Natural killer cell (primary cell): ENCODE data around the gene DAPP1. TPM values are rescaled to one million over a fixed set of nuclear protein-coding genes. Genes with fewer than 3 reads are reported as not detected.

ENCODE experiments used
- ATAC-seq, 3 donors: fragments of 150-1000 bp in 2 of 3; fragments of 200-7000 bp in 1 of 3; cut with Tn5 transposase; 1 replicate in 1 of 3; 2 replicates in 2 of 3; pipeline ENCODE4 v1.10.0; 2021; ENCODE audit warnings: mild to moderate bottlenecking in 2 of 3, moderate library complexity in 2 of 3
- DNase-seq, 2 donors: peaks; one replicate each; pipeline versions ENCODE4 v3.0.0 to v3.0.0-alpha.2; 2013 to 2021; ENCODE audit warnings: mixed read lengths in 1 of 2
- H3K27ac ChIP-seq: one replicate; pipeline ENCODE4 v1.5.1; 2013; ENCODE audit warnings: mild to moderate bottlenecking, low read length
- H3K27me3 ChIP-seq: one replicate; pipeline ENCODE4 v1.6.1; 2013; ENCODE audit warnings: low read length; ENCODE audit not compliant: control insufficient read depth, insufficient read depth
- H3K36me3 ChIP-seq: one replicate; pipeline ENCODE4 v1.6.1; 2013; ENCODE audit warnings: low read length; ENCODE audit not compliant: control insufficient read depth, insufficient read depth
- H3K4me1 ChIP-seq: one replicate; pipeline ENCODE4 v1.6.1; 2013; ENCODE audit warnings: low read length; ENCODE audit not compliant: control insufficient read depth, insufficient read depth
- H3K4me3 ChIP-seq: one replicate; pipeline ENCODE4 v1.5.1; 2013; ENCODE audit warnings: low read length
- H3K9me3 ChIP-seq: one replicate; pipeline ENCODE4 v1.6.1; 2013; ENCODE audit warnings: low read length; ENCODE audit not compliant: control insufficient read depth, insufficient read depth
- H3K27ac Mint-ChIP-seq, 2 donors: one replicate each; pipeline ENCODE4 v1.8.0; 2022; ENCODE audit warnings: mild to moderate bottlenecking in 2 of 2, mixed read lengths in 2 of 2, moderate library complexity in 1 of 2
- H3K27me3 Mint-ChIP-seq, 2 donors: one replicate each; pipeline ENCODE4 v1.8.0; 2022; ENCODE audit warnings: low read depth in 2 of 2, mixed read lengths in 2 of 2
- H3K36me3 Mint-ChIP-seq: one replicate; pipeline ENCODE4 v1.8.0; 2022; ENCODE audit warnings: mixed read lengths
- H3K4me1 Mint-ChIP-seq, 2 donors: one replicate each; pipeline ENCODE4 v1.8.0; 2022; ENCODE audit warnings: mixed read lengths in 2 of 2
- H3K4me3 Mint-ChIP-seq: one replicate; pipeline ENCODE4 v1.8.0; 2022; ENCODE audit warnings: mild to moderate bottlenecking, moderate library complexity, mixed read lengths
- H3K9me3 Mint-ChIP-seq, 2 donors: one replicate each; pipeline ENCODE4 v1.8.0; 2022; ENCODE audit warnings: mixed read lengths in 2 of 2
- WGBS: methylation state at CpG from one replicate; pipeline ENCODE4 v1.1.7; 2013; ENCODE audit warnings: missing lambda C conversion rate; ENCODE audit not compliant: insufficient coverage; 5-methylcytosine and 5-hydroxymethylcytosine counted together
- intact Hi-C: fragments of 100-400 bp; cut with micrococcal nuclease; formaldehyde crosslinking; loops from one replicate; pipeline ENCODE4 v1.14.2; 2022
- total RNA-seq, 4 donors: library from RNA; stranded (reverse); fragments of 120-200 nt in 1 of 4; gene quantifications; one replicate each; pipeline versions ENCODE4 v1.2.3 to v1.2.4, GENCODE V29; 2013 to 2022
- TF ChIP-seq, protein P1 (sequence below): fragments of 200-600 bp; IDR thresholded peaks from one replicate; pipeline ENCODE4 v1.8.0; 2022; ENCODE audit warnings: antibody characterized with exemption

DAPP1 gene
- total RNA-seq, 3 donors from 2014 or later (not counting 1 experiment from before 2014, with no cell fraction given): 5.9 to 7.3 (median 6.8) TPM

DNA sequence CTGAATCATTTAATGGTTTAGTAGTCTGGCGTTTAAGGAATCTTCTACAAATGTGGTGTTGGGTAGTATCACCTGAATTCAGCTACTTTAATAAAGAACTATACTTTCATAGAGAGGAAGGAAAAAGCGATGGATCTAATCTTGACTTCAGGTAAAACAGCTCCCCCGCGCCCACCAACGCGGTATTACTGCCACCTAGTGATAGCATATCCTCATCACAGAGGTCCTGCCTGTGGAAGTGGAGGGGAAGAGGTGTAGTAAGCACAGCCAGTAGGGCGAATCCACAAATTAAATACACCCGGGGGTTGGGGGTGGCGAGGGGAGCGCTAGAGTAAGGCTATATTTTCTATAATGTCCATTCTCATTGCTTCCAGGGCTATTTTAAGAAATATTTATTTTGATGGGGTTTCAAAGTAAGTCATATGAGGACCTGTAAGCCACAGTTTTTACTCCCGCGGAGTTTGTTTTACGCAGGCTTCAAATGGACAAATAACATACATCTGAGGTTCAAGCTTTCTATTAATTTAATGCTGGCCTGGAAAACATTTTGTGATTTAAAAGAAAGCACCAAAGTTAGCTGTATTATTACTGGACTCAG, 8.3 kb upstream of the DAPP1 start:
- intact Hi-C loops: loop anchor here (2.0 kb wide), 1 partner anchor 248 kb away; no protein-coding TSS in a partner anchor
- Mint-ChIP-seq H3K9me3 (no peaks in the 10 kb centered on the region), H3K4me3 (no peak overlapping the region), H3K4me1 (no peaks in the 10 kb centered on the region), H3K27me3 (peaks cover 7 to 43% of the 10 kb centered on the region in 2 donors), H3K27ac (no peak overlapping the region), H3K36me3 (no peaks in the 10 kb centered on the region)
- no peaks in the 10 kb centered on the region for H3K4me1 ChIP-seq
- no peak overlapping the region for H3K4me3 ChIP-seq
- H3K9me3 ChIP-seq: no peaks in the 10 kb centered on the region
- H3K36me3 ChIP-seq: no peaks in the 10 kb centered on the region
- DNase-seq (peak in 1 of 2 donors; percentile 82), ATAC-seq (peak; percentile 66 to 88 (median 78))
- TF ChIP-seq, protein P1, sequence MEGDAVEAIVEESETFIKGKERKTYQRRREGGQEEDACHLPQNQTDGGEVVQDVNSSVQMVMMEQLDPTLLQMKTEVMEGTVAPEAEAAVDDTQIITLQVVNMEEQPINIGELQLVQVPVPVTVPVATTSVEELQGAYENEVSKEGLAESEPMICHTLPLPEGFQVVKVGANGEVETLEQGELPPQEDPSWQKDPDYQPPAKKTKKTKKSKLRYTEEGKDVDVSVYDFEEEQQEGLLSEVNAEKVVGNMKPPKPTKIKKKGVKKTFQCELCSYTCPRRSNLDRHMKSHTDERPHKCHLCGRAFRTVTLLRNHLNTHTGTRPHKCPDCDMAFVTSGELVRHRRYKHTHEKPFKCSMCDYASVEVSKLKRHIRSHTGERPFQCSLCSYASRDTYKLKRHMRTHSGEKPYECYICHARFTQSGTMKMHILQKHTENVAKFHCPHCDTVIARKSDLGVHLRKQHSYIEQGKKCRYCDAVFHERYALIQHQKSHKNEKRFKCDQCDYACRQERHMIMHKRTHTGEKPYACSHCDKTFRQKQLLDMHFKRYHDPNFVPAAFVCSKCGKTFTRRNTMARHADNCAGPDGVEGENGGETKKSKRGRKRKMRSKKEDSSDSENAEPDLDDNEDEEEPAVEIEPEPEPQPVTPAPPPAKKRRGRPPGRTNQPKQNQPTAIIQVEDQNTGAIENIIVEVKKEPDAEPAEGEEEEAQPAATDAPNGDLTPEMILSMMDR: peak; percentile 66
- no peak overlapping the region for H3K27ac ChIP-seq
- WGBS: 55% methylated on average over 5 of the region's 13 CpGs
- H3K27me3 ChIP-seq: peaks cover 2% of the 10 kb centered on the region

DNA sequence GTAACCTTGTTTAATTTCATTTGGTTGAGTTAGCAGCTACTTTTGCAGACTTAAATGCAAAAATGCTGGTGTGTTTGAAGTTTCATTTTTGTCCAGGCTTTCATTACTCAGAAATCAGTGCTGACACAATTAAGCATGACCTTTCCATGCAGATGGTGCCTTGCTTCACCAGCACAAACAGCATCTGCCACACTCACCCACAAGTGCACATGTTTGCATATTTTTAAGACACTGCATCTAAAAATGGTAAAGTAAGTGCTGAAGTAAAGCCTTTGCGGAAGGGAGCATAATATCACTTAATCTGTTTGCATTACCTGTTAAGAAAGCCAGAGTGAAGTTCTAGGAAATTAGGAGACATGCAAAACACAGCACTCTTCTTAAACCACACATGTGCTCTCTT, 7.3 kb upstream of the DAPP1 start:
- Mint-ChIP-seq H3K36me3 (no peaks in the 10 kb centered on the region), H3K4me3 (no peak overlapping the region), H3K27me3 (peaks cover 7 to 34% of the 10 kb centered on the region in 2 donors), H3K27ac (no peak overlapping the region), H3K4me1 (no peaks in the 10 kb centered on the region), H3K9me3 (no peaks in the 10 kb centered on the region)
- TF ChIP-seq, protein P1: no peak
- peaks cover 2% of the 10 kb centered on the region for H3K27me3 ChIP-seq
- H3K36me3 ChIP-seq: no peaks in the 10 kb centered on the region
- H3K4me1 ChIP-seq: no peaks in the 10 kb centered on the region
- WGBS: 50% methylated on average over 1 of the region's 1 CpG
- intact Hi-C loops: loop anchor here (2.0 kb wide), 1 partner anchor 249 kb away; no protein-coding TSS in a partner anchor
- DNase-seq (no peak), ATAC-seq (no peak)
- no peak overlapping the region for H3K4me3 ChIP-seq
- H3K9me3 ChIP-seq: no peaks in the 10 kb centered on the region
- H3K27ac ChIP-seq: no peak overlapping the region

DNA sequence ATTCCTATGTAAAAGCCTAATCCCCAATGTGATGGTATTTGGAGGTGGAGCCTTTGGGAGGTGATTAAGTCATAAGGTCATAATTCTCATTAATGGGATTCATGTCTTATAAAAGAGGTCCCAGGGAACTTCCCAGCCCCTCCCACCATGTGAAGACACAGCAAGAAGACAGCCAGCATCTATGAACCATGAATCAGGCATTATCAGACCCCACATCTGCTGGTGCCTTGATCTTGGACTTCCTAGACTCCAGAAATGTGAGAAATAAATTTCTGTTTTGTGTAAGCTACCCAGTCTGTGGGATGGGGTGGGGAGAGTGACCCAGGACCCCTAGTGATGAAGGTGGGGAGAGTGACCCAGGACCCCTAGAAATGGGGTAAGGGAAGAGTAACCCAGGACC, 6.1 kb upstream of the DAPP1 start:
- TF ChIP-seq, protein P1: no peak
- Mint-ChIP-seq H3K36me3 (no peaks in the 10 kb centered on the region), H3K4me1 (peaks cover 4% of the 10 kb centered on the region in 2 donors), H3K9me3 (no peaks in the 10 kb centered on the region), H3K27me3 (peaks cover 7 to 29% of the 10 kb centered on the region in 2 donors), H3K4me3 (no peak overlapping the region), H3K27ac (no peak overlapping the region)
- Histone ChIP-seq H3K27me3 (peaks cover 2% of the 10 kb centered on the region), H3K9me3 (no peaks in the 10 kb centered on the region), H3K4me3 (no peak overlapping the region), H3K36me3 (no peaks in the 10 kb centered on the region), H3K4me1 (peaks cover 4% of the 10 kb centered on the region), H3K27ac (no peak overlapping the region)
- DNase-seq: no peak
- no peak for ATAC-seq
- intact Hi-C loops: no loop called here

DNA sequence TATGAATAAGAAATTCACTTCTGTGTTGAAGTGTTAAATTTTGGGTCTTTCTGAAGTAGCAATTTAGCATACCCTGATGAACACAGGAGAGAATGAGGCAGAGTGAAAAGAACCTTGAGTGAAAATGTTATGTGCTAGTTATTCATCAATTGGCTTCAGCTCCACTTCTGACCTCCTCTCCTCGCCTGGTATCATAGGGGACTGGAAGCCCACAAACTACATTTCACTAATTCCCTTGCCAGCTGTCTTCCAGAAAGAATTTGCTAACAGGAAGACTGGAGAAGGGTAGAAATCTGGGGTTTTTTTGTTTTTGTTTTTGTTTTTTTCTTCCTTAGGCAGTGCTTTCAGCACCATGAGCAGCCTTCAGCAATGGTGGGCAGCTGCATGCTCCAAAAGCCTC, 5.5 kb upstream of the DAPP1 start:
- H3K27ac ChIP-seq: no peak overlapping the region
- no CpG with 5 or more reads among the region's 1 CpG for WGBS
- H3K9me3 Mint-ChIP-seq: no peaks in the 10 kb centered on the region
- peaks cover 2% of the 10 kb centered on the region for H3K27me3 ChIP-seq
- no peak for ATAC-seq
- TF ChIP-seq, protein P1: no peak
- intact Hi-C loops: no loop called here
- no peaks in the 10 kb centered on the region for H3K36me3 Mint-ChIP-seq
- peaks cover 10% of the 10 kb centered on the region for H3K4me1 ChIP-seq
- H3K36me3 ChIP-seq: no peaks in the 10 kb centered on the region
- no peak overlapping the region for H3K27ac Mint-ChIP-seq
- H3K4me3 Mint-ChIP-seq: no peak overlapping the region
- DNase-seq: no peak
- H3K4me1 Mint-ChIP-seq: peaks cover 6 to 9% of the 10 kb centered on the region in 2 donors
- no peaks in the 10 kb centered on the region for H3K9me3 ChIP-seq
- H3K4me3 ChIP-seq: no peak overlapping the region
- H3K27me3 Mint-ChIP-seq: peaks cover 7 to 29% of the 10 kb centered on the region in 2 donors
